CD14-positive monocyte (primary cell): ENCODE data around the gene FOXE3. TPM values are rescaled to one million over a fixed set of nuclear protein-coding genes. Genes with fewer than 3 reads are reported as not detected.

Experiments
- DNase-seq, 3 donors: peaks; one replicate each; pipeline ENCODE4 v3.0.0-alpha.2; 2011 to 2022
- H2AFZ ChIP-seq: 2 replicates; pipeline ENCODE4 v1.6.0; 2012; ENCODE audit warnings: mild to moderate bottlenecking, low read depth, low read length, inconsistent platforms; ENCODE audit not compliant: insufficient read depth, poor library complexity, severe bottlenecking
- H3K27ac ChIP-seq, 2 donors: 1 replicate in 1 of 2; 2 replicates in 1 of 2; pipeline ENCODE4 v1.5.1; 2012 to 2013; ENCODE audit warnings: low read length in 2 of 2, control low read depth in 1 of 2, inconsistent platforms in 1 of 2, low read depth in 1 of 2, mild to moderate bottlenecking in 1 of 2
- H3K27me3 ChIP-seq, 2 donors: one replicate each; pipeline versions ENCODE4 v1.6.0 to v1.6.1; 2011 to 2013; ENCODE audit warnings: low read length in 2 of 2; ENCODE audit not compliant: control insufficient read depth in 2 of 2, insufficient read depth in 2 of 2
- H3K36me3 ChIP-seq, 2 donors: replicated peaks in 1 of 2; 1 replicate in 1 of 2; 2 replicates in 1 of 2; pipeline versions ENCODE4 v1.5.1 to v1.6.1; 2012 to 2013; ENCODE audit warnings: low read length in 2 of 2, control low read depth in 1 of 2, inconsistent platforms in 1 of 2, mild to moderate bottlenecking in 1 of 2; ENCODE audit not compliant: insufficient read depth in 2 of 2, control insufficient read depth in 1 of 2
- H3K4me1 ChIP-seq, 2 donors: 1 replicate in 1 of 2; 2 replicates in 1 of 2; pipeline versions ENCODE4 v1.5.1 to v1.6.1; 2012 to 2013; ENCODE audit warnings: low read length in 2 of 2, control low read depth in 1 of 2, inconsistent platforms in 1 of 2, mild to moderate bottlenecking in 1 of 2, moderate library complexity in 1 of 2; ENCODE audit not compliant: insufficient read depth in 2 of 2, control insufficient read depth in 1 of 2
- H3K4me2 ChIP-seq: replicated peaks from 2 replicates; pipeline ENCODE3; 2012; ENCODE audit warnings: low read length, moderate library complexity, mild to moderate bottlenecking; ENCODE audit not compliant: poor library complexity, severe bottlenecking; ENCODE audit errors: extremely low read depth
- H3K4me3 ChIP-seq, 3 experiments: fragments of 200-600 bp in 1 of 3; sonication (generic) in 1 of 3; replicated peaks in 1 of 3; 1 replicate in 2 of 3; 2 replicates in 1 of 3; pipeline ENCODE4 v1.5.1; 2011 to 2013; ENCODE audit warnings: low read length in 3 of 3, mild to moderate bottlenecking in 3 of 3, control low read depth in 2 of 3, low read depth in 2 of 3, inconsistent platforms in 1 of 3, moderate library complexity in 1 of 3
- H3K79me2 ChIP-seq: 2 replicates; pipeline ENCODE4 v1.6.0; 2012; ENCODE audit warnings: mild to moderate bottlenecking, control low read depth, inconsistent platforms, low read length, moderate library complexity; ENCODE audit not compliant: insufficient read depth
- H3K9ac ChIP-seq: 2 replicates; pipeline ENCODE4 v1.6.0; 2017; ENCODE audit warnings: low read length, mild to moderate bottlenecking; ENCODE audit not compliant: insufficient read depth, poor library complexity, severe bottlenecking
- H3K9me3 ChIP-seq, 2 donors: replicated peaks in 1 of 2; 1 replicate in 1 of 2; 2 replicates in 1 of 2; pipeline versions ENCODE4 v1.5.1 to v1.6.1; 2012 to 2013; ENCODE audit warnings: low read length in 2 of 2, control low read depth in 1 of 2; ENCODE audit not compliant: control insufficient read depth in 1 of 2, insufficient read depth in 1 of 2
- H4K20me1 ChIP-seq: 2 replicates; pipeline ENCODE4 v1.6.0; 2012; ENCODE audit warnings: mild to moderate bottlenecking, low read length, control low read depth, moderate library complexity; ENCODE audit not compliant: insufficient read depth
- H3K27ac Mint-ChIP-seq, 7 donors: one replicate each; pipeline ENCODE4 v1.8.0; 2020; ENCODE audit warnings: mild to moderate bottlenecking in 7 of 7, mixed read lengths in 7 of 7, moderate library complexity in 6 of 7, inconsistent platforms in 2 of 7
- H3K27me3 Mint-ChIP-seq, 3 donors: one replicate each; pipeline ENCODE4 v1.8.0; 2021 to 2022; ENCODE audit warnings: low read depth in 3 of 3, mild to moderate bottlenecking in 3 of 3, mixed read lengths in 3 of 3, moderate library complexity in 3 of 3, inconsistent platforms in 1 of 3
- H3K36me3 Mint-ChIP-seq, 2 donors: one replicate each; pipeline ENCODE4 v1.8.0; 2020; ENCODE audit warnings: mixed read lengths in 2 of 2, inconsistent platforms in 1 of 2, mild to moderate bottlenecking in 1 of 2
- H3K4me1 Mint-ChIP-seq: one replicate; pipeline ENCODE4 v1.8.0; 2020; ENCODE audit warnings: mild to moderate bottlenecking, mixed read lengths
- H3K4me3 Mint-ChIP-seq, 2 donors: one replicate each; pipeline ENCODE4 v1.8.0; 2020; ENCODE audit warnings: mild to moderate bottlenecking in 2 of 2, mixed read lengths in 2 of 2, moderate library complexity in 1 of 2
- H3K9me3 Mint-ChIP-seq, 7 donors: one replicate each; pipeline ENCODE4 v1.8.0; 2020 to 2022; ENCODE audit warnings: mixed read lengths in 7 of 7, mild to moderate bottlenecking in 6 of 7, moderate library complexity in 6 of 7, inconsistent platforms in 2 of 7
- WGBS: methylation state at CpG from one replicate; pipeline ENCODE4 v1.1.5; 2013; ENCODE audit warnings: missing lambda C conversion rate; ENCODE audit not compliant: insufficient coverage; 5-methylcytosine and 5-hydroxymethylcytosine counted together
- intact Hi-C, 2 donors: fragments of 100-400 bp; cut with micrococcal nuclease; formaldehyde crosslinking; loops; one replicate each; pipeline versions ENCODE4 v1.15.0 to v1.15.1; 2023
- polyA plus RNA-seq, 3 donors: library from polyadenylated mRNA; depleted of rRNA in 1 of 3; unstranded in 2 of 3; stranded (reverse) in 1 of 3; fragments of 300-500 nt in 2 of 3; fragments of >200 nt in 1 of 3; fragmentation: Illumina TruSeq in 2 of 3; gene quantifications; 1 replicate in 2 of 3; 2 replicates in 1 of 3; pipeline ENCODE4 v1.2.3, GENCODE V29; 2012 to 2021
- TF ChIP-seq, protein P1 (sequence below): fragments of 200-600 bp; IDR thresholded peaks from one replicate; pipeline ENCODE4 v1.8.0; 2022; ENCODE audit warnings: antibody characterized with exemption, mild to moderate bottlenecking

FOXE3 gene
- polyA plus RNA-seq, 3 donors = not detected

DNA sequence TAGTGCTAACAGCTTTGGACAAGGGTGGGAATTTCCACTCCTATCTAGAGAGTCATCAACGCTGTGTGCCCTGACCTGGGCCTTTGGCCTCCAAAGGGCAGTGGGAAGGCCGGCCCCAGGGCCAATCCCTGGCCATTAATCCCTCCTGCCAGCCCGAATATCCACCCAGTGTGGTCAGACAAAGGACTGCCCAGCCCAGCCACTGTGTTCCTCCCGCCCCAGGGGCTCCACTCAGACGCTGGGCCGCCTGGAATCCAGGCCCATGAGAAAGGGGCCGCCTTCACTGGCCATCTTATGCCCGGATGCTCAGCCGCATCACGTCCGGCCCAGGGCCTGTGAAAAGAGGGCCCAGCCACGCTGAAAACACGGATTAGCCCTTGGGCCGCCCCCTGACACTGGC, 3.6 kb upstream of the FOXE3 start:
- H3K27ac ChIP-seq = no peak overlapping the region
- no peaks in the 10 kb centered on the region for H4K20me1 ChIP-seq
- H3K27ac Mint-ChIP-seq = no peak overlapping the region
- H2AFZ ChIP-seq = no peak overlapping the region
- H3K79me2 ChIP-seq = no peaks in the 10 kb centered on the region
- H3K4me2 ChIP-seq = no peak overlapping the region
- no peaks in the 10 kb centered on the region for H3K4me1 ChIP-seq
- peaks cover 0 to 10% of the 10 kb centered on the region in 2 donors for H3K9me3 ChIP-seq
- H3K27me3 Mint-ChIP-seq = peaks cover 33 to 46% (median 42%) of the 10 kb centered on the region in 3 donors
- no peak overlapping the region for H3K9ac ChIP-seq
- intact Hi-C loops = no loop called here
- H3K36me3 ChIP-seq = no peaks in the 10 kb centered on the region
- H3K36me3 Mint-ChIP-seq = no peaks in the 10 kb centered on the region
- H3K4me1 Mint-ChIP-seq = peaks cover 5% of the 10 kb centered on the region
- H3K9me3 Mint-ChIP-seq = peaks cover 0 to 4% (median 2%) of the 10 kb centered on the region in 7 donors
- TF ChIP-seq, protein P1, sequence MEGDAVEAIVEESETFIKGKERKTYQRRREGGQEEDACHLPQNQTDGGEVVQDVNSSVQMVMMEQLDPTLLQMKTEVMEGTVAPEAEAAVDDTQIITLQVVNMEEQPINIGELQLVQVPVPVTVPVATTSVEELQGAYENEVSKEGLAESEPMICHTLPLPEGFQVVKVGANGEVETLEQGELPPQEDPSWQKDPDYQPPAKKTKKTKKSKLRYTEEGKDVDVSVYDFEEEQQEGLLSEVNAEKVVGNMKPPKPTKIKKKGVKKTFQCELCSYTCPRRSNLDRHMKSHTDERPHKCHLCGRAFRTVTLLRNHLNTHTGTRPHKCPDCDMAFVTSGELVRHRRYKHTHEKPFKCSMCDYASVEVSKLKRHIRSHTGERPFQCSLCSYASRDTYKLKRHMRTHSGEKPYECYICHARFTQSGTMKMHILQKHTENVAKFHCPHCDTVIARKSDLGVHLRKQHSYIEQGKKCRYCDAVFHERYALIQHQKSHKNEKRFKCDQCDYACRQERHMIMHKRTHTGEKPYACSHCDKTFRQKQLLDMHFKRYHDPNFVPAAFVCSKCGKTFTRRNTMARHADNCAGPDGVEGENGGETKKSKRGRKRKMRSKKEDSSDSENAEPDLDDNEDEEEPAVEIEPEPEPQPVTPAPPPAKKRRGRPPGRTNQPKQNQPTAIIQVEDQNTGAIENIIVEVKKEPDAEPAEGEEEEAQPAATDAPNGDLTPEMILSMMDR = no peak
- H3K4me3 Mint-ChIP-seq = no peak overlapping the region
- H3K27me3 ChIP-seq = peaks cover 23 to 31% of the 10 kb centered on the region in 2 donors
- DNase-seq = no peak
- H3K4me3 ChIP-seq = no peak overlapping the region
- WGBS = 97% methylated on average over 14 of the region's 14 CpGs

DNA sequence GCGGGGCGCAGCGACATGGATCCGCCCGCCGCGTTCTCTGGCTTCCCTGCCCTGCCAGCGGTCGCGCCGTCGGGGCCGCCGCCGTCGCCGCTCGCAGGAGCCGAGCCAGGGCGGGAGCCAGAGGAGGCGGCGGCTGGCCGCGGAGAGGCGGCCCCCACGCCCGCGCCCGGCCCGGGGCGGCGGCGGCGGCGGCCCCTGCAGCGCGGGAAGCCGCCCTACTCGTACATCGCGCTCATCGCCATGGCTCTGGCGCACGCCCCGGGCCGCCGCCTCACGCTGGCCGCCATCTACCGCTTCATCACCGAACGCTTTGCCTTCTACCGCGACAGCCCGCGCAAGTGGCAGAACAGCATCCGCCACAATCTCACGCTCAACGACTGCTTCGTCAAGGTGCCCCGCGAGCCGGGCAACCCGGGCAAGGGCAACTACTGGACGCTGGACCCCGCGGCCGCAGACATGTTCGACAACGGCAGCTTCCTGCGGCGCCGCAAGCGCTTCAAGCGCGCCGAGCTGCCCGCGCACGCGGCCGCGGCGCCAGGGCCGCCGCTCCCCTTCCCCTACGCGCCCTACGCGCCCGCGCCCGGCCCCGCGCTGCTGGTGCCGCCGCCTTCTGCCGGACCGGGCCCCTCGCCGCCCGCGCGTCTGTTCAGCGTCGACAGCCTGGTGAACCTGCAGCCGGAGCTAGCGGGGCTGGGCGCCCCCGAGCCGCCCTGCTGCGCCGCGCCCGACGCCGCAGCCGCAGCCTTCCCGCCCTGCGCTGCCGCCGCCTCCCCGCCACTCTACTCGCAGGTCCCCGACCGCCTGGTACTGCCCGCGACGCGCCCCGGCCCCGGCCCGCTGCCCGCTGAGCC, 459 bp downstream of the FOXE3 start:
- no peaks in the 10 kb centered on the region for H3K4me1 ChIP-seq
- peak overlapping the region; percentile 26 for H3K4me2 ChIP-seq
- Mint-ChIP-seq H3K4me3 (peak overlapping the region in 1 of 2 donors; percentile 86), H3K9me3 (peaks cover 0 to 13% (median 5%) of the 10 kb centered on the region in 7 donors), H3K27ac (no peak overlapping the region), H3K27me3 (peaks cover 70 to 77% (median 73%) of the 10 kb centered on the region in 3 donors), H3K36me3 (no peaks in the 10 kb centered on the region), H3K4me1 (peaks cover 2% of the 10 kb centered on the region)
- H3K9ac ChIP-seq = no peak overlapping the region
- no peak overlapping the region for H3K27ac ChIP-seq
- H3K9me3 ChIP-seq = peaks cover 0 to 15% of the 10 kb centered on the region in 2 donors
- H2AFZ ChIP-seq = no peak overlapping the region
- 3% methylated on average over 134 of the region's 134 CpGs for WGBS
- H3K79me2 ChIP-seq = no peaks in the 10 kb centered on the region
- TF ChIP-seq, protein P1 = no peak
- intact Hi-C loops = no loop called here
- H3K4me3 ChIP-seq = no peak overlapping the region
- DNase-seq = no peak
- no peaks in the 10 kb centered on the region for H3K36me3 ChIP-seq
- H4K20me1 ChIP-seq = no peaks in the 10 kb centered on the region
- peaks cover 57 to 68% of the 10 kb centered on the region in 2 donors for H3K27me3 ChIP-seq
